ENCODE results near the gene FCER2.
"Not testable (repeated sequence)": the region's sequence is repeated elsewhere in the genome, so short reads cannot be mapped to it uniquely, and the experiment has no call there.

FCER2 gene

DNA sequence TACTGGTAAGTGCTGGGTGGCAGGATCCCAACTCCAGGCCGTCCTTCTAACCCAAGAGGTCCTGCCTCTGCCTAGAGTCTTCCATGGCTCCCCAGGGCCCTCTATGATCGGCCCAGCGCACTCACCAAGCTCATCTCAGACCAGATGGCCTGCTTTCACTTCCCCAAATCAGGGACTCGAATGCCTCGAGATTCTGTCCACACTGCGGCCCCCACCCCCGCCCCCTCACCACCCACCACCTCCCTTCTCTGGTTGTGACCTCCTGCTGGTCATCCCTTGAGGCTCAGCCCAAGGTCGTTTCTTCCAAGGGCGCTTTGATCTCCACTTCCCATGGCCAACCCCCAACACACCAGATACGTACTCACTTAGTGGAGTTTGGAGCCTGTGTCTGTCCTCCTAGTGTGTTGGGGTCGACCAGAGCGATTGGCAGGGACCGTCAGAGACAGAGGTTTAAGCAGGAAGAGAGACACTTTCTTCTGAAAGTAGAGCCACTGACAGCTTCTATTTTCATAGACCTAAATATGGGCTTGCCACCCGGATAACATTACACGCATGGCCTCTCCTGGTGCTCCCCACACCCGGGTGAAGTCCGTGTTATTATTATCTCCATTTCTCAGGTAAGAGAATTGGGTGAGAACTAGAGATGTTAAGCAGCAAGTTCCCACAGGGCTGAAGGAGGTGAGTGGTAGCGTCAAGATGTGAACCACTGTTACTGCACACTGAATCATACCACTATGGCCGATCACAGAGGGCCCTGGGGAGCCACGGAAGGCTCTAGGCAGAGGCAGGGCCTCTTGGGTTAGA, at the start of gene FCER2:
TSS of gene FCER2 (minus strand) at position 478 of the 804 bp plus-strand sequence. CDS start 2,371 bp downstream, outside the sequence.
- DNase-seq = no peak

GRCh38 chr19:7751157-7751783, 49.3 kb upstream of the FCER2 start:
- peak; percentile 76 for DNase-seq

DNA sequence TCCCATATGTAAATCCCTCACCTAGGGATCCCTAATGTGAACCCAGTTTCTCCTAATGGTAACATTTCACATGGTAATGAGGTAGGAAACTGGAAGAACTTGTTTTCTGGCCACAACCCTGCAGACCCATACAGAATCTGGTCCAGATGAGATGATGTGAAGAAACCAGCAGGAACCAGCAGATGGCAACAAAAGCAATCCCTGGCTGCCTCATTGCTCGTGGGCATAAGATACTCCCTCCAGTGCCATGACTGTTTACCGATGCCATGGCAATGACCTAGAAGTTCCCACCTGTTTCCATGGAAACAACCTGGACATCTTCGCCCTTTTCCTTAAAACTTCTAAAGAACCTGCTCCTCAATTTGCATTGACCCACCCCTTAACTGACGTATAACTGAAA, 46.8 kb upstream of the FCER2 start:
- no peak for DNase-seq

- no peak for DNase-seq
Observed at GRCh38 chr19:7748171-7748570, 46.2 kb upstream of the FCER2 start.

DNA sequence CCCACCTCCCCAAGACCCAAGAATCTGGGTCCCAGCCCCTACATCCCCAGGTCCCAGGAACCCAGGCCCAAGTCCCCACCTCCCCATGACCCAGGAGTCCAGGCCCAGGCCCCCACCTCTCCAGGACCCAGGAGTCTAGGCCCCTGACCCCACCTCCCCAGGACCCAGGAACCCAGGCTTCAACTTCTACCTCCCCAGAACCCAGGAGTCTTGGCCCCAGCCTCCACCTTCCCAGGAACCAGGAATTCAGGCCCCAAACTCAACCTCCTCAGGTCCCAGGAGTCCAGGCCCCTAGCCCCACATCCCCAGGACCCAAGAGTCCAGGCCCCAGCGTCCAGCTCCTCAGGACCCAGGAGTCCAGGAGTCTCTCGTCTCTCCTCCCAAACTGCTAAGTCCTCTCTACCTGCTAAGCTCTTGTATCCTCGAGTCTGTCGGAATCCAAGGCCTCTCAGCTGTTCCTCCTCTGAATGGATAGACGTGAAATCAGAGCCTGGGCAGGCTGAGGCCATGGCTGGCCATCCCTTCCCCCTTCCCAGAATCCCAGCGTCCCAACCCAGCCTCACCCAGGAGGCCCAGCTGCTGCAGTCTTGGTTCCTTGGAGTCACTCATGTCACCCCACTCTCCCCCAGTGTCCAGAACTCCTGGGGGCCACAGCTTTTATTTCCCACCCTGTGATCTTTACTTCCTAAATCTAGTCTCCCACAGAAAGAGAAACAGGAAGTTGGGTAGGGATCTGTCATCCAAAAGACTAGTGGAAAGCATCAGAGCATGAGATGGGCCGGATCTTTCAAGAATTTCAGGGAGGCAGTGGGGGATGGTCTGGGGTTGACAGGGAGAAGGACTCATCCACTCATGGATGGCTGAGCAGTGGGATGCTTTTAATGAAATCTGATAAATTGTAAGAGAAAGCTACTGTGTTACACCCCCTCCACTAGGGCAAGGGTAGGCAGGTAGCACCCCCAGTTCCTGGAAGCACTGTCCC, 45.3 kb upstream of the FCER2 start, which contains the start of gene CD209:
TSS of gene CD209 (minus strand) at position 632 of the 982 bp plus-strand sequence. CDS start at position 609, 23 bp downstream.
- no peak for DNase-seq

DNA sequence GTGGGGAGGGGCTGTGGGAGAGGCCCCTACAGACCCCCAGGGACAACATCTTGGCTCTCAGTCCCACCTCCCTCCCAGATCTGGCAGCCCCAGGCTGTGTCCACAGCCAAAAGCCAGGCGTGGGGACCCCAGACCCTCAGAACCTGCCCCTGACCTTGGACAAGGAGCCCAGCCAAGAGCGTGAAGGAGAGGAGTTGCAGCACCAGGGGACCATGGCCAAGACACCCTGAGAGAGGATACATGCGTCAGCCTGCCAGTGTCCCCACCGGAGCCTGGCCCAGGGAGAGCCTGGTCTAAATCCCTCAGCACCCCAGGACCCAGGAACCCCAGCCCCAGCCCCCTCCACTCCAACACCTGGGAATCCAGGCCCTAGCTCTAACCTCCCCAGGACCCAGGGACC, 44.4 kb upstream of the FCER2 start:
- not testable (repeated sequence) for DNase-seq

DNA sequence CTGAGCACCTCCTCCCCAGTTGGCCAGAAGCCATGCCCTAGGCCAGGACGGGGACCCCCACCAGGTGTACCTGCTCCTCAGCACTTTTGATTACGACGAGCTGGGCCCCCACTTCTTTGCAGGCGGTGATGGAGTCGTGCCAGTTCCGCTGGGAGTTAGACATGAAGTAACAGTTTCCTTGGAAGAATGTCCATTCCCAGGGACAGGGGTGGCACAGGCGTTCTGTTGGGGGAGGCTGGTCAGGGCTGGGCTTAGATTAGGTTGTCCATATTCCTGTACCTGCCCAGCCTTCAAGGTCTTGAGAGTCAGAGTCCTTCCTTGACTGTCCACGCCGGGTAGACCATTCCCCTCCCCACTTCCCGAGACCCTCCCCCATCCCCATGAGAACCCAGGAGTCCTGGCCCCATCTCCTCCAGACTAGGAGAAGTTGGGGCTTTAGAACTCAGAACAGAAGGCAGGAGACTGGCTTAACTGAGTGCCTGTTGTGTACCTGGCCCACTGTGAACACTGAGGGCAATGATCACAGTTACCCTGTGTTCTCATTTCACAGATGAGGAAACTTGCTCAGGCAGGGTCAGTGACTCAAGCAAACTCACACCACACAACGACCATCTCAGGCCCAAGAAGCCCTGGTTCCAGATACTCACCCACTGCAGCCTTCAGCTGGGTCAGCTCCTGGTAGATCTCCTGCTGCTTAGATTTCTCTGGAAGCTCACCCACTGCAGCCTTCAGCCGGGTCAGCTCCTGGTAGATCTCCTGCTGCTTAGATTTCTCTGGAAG, 43.1 kb upstream of the FCER2 start:
- DNase-seq = no peak

DNA sequence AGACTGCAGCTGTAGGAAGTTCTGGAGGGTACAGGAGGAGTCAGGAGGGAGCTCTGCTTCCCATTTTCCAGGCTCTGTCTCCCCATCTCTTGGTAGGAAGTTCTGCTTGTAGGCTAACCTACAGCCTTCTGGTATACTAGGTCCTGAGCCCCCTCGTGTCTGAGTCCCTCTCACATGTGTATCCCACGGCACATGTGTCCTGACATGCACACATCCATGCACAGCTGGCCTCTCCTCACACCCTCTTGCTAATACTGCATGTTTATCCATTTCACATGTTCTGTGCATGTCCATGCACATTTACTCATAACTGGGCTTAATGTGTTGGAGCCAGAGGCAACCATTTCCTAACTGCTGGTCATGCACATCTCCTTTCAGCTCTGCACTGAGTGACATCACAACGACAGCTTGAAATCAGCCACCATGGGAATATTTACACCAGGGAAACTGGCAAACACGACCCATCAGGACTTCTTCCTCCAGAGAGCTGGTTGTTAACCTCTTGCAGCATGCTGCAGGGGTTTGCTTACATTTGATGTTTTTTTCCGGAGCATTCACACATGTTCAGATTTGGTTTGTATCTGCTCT, 42.4 kb upstream of the FCER2 start:
- no peak for DNase-seq

GRCh38 chr19:7743425-7743841, 41.5 kb upstream of the FCER2 start:
- no peak for DNase-seq

DNA sequence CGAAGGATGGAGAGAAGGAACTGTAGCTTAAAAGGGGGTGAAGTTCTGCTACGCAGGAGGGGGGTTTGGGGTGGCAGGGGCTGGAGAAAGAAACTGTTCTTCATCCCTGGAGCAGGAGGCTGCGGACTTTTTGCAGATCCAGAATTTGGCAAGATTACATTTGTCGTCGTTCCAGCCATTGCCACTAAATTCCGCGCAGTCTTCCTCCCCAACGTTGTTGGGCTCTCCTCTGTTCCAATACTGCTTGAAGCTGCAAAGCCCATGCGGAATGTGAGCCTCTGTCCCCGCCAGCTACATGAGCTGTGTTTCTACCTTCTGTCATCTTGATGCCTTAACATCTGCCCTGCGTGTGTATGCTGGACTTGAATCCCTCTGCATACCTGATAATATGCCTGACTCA, 41.1 kb upstream of the FCER2 start:
- DNase-seq = no peak

DNA sequence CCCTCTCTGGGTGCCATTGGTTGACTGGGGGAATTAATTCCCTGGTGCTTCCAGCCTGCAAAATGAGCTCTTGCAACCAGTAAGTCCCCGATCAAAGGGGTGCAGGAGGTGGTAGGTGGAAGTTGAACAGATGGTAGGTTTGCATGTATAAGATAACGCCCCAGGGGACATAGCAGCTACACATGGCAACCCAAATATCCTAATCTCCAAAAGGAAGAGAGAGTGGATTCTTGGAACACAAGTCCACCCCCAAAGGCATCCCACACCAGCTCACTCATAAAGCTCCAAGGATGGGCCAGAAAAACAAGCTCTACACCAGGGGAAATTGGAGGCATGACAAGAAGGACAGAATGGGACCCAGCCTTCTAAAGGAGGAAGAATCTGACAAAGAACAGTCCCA, 40.6 kb upstream of the FCER2 start:
- no peak for DNase-seq

- no peak for DNase-seq
Observed at GRCh38 chr19:7740682-7741054, 38.7 kb upstream of the FCER2 start.

GRCh38 chr19:7739801-7740681, 38.1 kb upstream of the FCER2 start:
- DNase-seq = no peak

GRCh38 chr19:7739211-7739755, 37.4 kb upstream of the FCER2 start:
- DNase-seq = no peak

- no peak for DNase-seq
Observed at GRCh38 chr19:7738023-7738422, 36.1 kb upstream of the FCER2 start.

GRCh38 chr19:7737215-7737614, 35.3 kb upstream of the FCER2 start:
- no peak for DNase-seq

DNA sequence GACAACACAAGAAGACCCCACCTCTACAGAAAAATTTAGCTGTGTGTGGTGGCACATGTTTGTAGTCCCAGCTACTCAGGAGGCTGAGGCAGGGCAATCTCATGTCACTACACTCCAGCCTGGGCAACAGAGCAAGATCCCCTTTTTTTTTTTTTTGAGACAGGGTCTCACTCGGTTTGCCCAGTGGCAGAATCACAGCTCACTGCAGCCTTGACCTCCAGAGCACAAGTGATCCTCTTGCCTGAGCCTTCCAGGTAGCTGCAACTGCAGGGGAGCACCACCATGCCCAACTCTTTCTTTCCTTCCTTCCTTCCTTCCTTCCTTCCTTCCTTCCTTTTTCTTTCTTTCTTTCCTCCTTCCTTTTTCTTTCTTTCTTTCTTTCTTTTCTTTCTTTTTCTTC, 34.2 kb upstream of the FCER2 start:
- DNase-seq = no peak

DNA sequence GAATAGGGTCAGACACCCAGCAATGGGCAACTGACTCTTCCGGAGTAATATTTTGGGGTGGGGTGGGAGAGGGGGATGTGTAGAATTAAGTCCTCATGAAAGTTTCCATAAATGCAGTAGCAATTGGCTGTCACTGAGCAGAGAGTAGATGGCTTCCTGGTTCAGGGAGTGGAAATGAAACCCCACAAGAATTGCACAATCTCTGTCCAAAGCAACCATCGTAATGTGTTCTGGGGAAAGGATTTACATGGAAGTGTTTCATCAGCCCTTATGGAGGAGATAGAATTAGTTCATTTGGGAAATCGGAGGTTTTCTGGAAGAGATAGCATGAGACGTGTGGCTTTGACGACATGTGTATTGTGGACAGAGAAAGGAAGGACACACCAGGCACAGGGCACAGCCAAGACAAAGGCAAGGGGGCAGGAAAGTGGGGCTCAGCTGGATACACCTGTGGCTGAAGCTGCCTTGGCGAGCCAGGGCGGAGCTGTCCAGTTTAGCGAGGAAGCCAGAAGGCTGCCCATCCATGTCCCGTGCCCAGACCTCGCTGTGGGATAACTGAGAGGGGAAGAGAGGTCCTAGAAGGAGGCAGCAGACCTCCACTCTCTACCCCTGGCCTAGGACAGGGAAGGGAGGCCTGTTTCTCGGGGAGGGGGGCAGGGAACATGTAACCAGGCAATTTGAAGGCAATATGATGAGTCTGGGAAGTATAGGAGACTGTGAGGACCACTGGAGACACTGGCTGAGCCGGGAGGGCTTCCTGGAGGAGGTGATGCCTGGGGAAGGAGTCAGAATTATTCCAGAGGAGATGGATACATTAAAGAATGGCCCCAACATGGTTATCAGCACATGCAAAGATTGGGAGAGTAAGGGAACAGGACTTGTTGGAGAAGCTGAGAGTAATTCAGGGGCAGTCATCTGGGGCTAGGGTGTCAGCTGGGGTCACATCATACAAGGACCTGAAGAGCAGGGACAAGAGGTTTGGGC, 32.6 kb upstream of the FCER2 start:
- no peak for DNase-seq

- DNase-seq = no peak
Observed at GRCh38 chr19:7733376-7733775, 31.4 kb upstream of the FCER2 start.
